HG02852 (cell line): Measurements from ENCODE around the gene LGALS9.

Experiments
- ATAC-seq: cut with Tn5 transposase; IDR thresholded peaks from one replicate; pipeline ENCODE4 v1.9.1; 2021; ENCODE audit warnings: mild to moderate bottlenecking, moderate library complexity; ENCODE audit not compliant: unreplicated experiment

Gene LGALS9

GRCh38 chr17:27630607-27631410 lies at the start of gene LGALS9:
Gene LGALS9 (plus strand): TSS chr17:27631188. CDS start chr17:27631266, 78 bp downstream.
- ATAC-seq, result peak; percentile 62

- no peak for ATAC-seq
Observed at GRCh38 chr17:27582696-27583095, 48.3 kb upstream of the LGALS9 start.

- no peak for ATAC-seq
Observed at GRCh38 chr17:27585153-27585681, 45.8 kb upstream of the LGALS9 start.

- ATAC-seq, result no peak
Observed at GRCh38 chr17:27585792-27586191, 45.2 kb upstream of the LGALS9 start.

GRCh38 chr17:27586203-27586721 lies 44.7 kb upstream of the LGALS9 start:
- ATAC-seq, result no peak

GRCh38 chr17:27588354-27588753 lies 42.6 kb upstream of the LGALS9 start:
- no peak for ATAC-seq

GRCh38 chr17:27590864-27591263 lies 40.1 kb upstream of the LGALS9 start:
- no peak for ATAC-seq

GRCh38 chr17:27591986-27592385 lies 39.0 kb upstream of the LGALS9 start:
- no peak for ATAC-seq

GRCh38 chr17:27593232-27593856 lies 37.6 kb upstream of the LGALS9 start:
- ATAC-seq, result no peak

GRCh38 chr17:27593857-27594255 lies 37.1 kb upstream of the LGALS9 start:
- ATAC-seq, result no peak

GRCh38 chr17:27595208-27595607 lies 35.8 kb upstream of the LGALS9 start:
- ATAC-seq, result no peak

GRCh38 chr17:27596096-27596495 lies 34.9 kb upstream of the LGALS9 start:
- no peak for ATAC-seq

GRCh38 chr17:27596566-27597187 lies 34.3 kb upstream of the LGALS9 start:
- ATAC-seq, result no peak

GRCh38 chr17:27597188-27597580 lies 33.8 kb upstream of the LGALS9 start:
- ATAC-seq, result no peak

GRCh38 chr17:27597783-27598320 lies 33.1 kb upstream of the LGALS9 start:
- no peak for ATAC-seq

GRCh38 chr17:27598337-27599050 lies 32.5 kb upstream of the LGALS9 start:
- no peak for ATAC-seq

GRCh38 chr17:27600471-27600870 lies 30.5 kb upstream of the LGALS9 start:
- no peak for ATAC-seq

- ATAC-seq, result no peak
Observed at GRCh38 chr17:27601069-27601974, 29.7 kb upstream of the LGALS9 start.

- no peak for ATAC-seq
Observed at GRCh38 chr17:27601975-27602302, 29.0 kb upstream of the LGALS9 start.
